Measurements from ENCODE around the gene RNPEP.

DNA sequence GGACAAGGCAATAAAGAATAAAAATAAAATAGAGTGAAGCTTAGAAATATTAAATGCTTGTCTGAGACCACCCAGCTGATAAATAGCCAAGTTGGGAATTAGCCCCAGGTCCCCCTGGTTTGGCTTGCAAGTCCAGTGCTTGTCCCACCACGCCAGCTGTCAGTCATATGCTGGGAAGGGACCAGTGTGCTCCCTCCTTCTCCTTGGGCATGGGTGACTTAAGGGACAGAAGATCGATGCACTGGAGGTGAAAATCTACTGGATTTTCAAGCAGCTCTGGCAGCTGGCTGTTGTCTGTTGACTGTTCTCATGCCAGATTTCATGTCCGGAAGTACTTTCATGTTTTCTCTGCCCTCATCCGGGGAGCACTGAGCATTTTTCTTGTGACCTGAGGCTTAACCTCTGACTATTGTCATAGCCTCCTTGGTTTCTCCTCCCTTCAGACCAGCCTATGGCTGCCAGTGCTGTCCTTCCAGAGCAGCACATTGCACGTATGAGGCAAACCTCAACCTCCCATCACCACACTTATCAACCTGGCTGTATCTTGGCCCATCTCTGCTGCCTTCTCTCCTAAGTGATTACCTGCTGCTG is 48.5 kb upstream of the RNPEP start:
- TF ChIP-seq, protein P1, sequence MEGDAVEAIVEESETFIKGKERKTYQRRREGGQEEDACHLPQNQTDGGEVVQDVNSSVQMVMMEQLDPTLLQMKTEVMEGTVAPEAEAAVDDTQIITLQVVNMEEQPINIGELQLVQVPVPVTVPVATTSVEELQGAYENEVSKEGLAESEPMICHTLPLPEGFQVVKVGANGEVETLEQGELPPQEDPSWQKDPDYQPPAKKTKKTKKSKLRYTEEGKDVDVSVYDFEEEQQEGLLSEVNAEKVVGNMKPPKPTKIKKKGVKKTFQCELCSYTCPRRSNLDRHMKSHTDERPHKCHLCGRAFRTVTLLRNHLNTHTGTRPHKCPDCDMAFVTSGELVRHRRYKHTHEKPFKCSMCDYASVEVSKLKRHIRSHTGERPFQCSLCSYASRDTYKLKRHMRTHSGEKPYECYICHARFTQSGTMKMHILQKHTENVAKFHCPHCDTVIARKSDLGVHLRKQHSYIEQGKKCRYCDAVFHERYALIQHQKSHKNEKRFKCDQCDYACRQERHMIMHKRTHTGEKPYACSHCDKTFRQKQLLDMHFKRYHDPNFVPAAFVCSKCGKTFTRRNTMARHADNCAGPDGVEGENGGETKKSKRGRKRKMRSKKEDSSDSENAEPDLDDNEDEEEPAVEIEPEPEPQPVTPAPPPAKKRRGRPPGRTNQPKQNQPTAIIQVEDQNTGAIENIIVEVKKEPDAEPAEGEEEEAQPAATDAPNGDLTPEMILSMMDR (CRISPR knock-in tag; IDR thresholded peaks at IDR 0.05), result no peak
- TF ChIP-seq MAFK (conservative IDR thresholded peaks at IDR 0.05 in 1 of 2, IDR thresholded peaks at IDR 0.05 in 1 of 2; ENCODE audit: low read length in 2 of 2), result no peak
- no peak for TF ChIP-seq ZNF232 (CRISPR knock-in tag; IDR thresholded peaks at IDR 0.05; ENCODE audit: borderline replicate concordance)
- no peak for TF ChIP-seq FOXO4 (CRISPR knock-in tag; conservative IDR thresholded peaks at IDR 0.05)
- no peak for TF ChIP-seq IRF2 (CRISPR knock-in tag; IDR thresholded peaks at IDR 0.05)
- no peak for TF ChIP-seq EZH2 (conservative IDR thresholded peaks at IDR 0.05; ENCODE audit: low read depth, low read length)
- TF ChIP-seq, protein P2, sequence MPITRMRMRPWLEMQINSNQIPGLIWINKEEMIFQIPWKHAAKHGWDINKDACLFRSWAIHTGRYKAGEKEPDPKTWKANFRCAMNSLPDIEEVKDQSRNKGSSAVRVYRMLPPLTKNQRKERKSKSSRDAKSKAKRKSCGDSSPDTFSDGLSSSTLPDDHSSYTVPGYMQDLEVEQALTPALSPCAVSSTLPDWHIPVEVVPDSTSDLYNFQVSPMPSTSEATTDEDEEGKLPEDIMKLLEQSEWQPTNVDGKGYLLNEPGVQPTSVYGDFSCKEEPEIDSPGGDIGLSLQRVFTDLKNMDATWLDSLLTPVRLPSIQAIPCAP (CRISPR knock-in tag; IDR thresholded peaks at IDR 0.05; ENCODE audit: low read depth), result no peak
- no peak for TF ChIP-seq SIN3A (IDR thresholded peaks at IDR 0.05; ENCODE audit: borderline replicate concordance, low read depth, low read length)
- TF ChIP-seq FOXM1 (CRISPR knock-in tag; IDR thresholded peaks at IDR 0.05), result no peak
- TF ChIP-seq, protein P3, sequence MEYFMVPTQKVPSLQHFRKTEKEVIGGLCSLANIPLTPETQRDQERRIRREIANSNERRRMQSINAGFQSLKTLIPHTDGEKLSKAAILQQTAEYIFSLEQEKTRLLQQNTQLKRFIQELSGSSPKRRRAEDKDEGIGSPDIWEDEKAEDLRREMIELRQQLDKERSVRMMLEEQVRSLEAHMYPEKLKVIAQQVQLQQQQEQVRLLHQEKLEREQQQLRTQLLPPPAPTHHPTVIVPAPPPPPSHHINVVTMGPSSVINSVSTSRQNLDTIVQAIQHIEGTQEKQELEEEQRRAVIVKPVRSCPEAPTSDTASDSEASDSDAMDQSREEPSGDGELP (IDR thresholded peaks at IDR 0.05; ENCODE audit: borderline replicate concordance, low read depth), result no peak

All from HepG2 (cell line).